HG03066 (cell line): ENCODE measurements around the gene RHEBL1.

Experiments used
- ATAC-seq: cut with Tn5 transposase; IDR thresholded peaks from one replicate; pipeline ENCODE4 v1.9.1; 2021; ENCODE audit warnings: low read depth; ENCODE audit not compliant: unreplicated experiment

RHEBL1 gene

DNA sequence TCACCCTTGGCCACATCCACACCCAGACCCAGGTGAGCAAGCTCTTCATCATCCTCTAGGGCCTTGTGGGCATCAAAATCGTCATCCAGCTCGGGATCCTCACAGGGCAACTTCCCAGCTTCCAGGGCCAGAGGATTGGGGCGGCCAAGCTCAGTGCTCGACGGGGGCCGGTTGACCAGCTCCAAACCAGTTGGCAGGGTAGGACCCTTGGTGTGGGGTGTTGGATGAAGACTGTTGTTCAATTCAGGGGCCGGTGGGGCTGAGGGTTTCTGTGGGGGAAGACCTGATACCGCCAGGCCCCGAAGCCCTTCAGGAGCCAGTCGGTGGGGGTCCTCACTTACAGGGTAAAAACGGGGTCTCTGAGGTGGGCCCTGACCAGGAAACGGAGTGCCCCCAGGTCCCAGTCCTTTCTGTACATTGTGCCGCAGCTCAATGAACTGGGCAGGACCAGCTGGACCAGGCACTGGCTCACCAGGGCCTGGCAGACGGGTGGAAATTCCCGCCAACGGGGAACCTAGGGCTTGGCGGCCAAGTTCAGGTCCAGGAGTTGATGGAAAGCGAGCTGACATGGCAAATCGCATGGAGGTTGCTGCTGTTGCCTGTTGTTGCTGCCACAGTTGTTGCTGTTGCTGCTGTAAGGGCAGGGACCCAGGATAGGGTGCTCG, 31.4 kb downstream of the RHEBL1 start:
- no peak for ATAC-seq

DNA sequence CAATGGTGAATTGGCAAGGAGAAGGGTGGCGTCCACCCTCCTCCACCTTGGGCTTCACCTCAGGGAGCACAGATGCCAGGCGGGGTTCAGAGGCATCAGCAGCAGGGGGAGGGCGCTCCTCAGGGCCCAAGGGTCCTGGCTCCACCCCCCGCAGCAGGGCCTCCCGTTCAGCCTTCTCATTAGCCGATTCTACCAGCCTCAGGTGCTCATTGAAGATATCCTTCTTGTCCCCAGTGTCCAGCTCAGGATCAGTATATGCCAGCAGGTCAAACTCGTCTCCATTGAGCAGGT, 31.9 kb downstream of the RHEBL1 start:
- no peak for ATAC-seq

DNA sequence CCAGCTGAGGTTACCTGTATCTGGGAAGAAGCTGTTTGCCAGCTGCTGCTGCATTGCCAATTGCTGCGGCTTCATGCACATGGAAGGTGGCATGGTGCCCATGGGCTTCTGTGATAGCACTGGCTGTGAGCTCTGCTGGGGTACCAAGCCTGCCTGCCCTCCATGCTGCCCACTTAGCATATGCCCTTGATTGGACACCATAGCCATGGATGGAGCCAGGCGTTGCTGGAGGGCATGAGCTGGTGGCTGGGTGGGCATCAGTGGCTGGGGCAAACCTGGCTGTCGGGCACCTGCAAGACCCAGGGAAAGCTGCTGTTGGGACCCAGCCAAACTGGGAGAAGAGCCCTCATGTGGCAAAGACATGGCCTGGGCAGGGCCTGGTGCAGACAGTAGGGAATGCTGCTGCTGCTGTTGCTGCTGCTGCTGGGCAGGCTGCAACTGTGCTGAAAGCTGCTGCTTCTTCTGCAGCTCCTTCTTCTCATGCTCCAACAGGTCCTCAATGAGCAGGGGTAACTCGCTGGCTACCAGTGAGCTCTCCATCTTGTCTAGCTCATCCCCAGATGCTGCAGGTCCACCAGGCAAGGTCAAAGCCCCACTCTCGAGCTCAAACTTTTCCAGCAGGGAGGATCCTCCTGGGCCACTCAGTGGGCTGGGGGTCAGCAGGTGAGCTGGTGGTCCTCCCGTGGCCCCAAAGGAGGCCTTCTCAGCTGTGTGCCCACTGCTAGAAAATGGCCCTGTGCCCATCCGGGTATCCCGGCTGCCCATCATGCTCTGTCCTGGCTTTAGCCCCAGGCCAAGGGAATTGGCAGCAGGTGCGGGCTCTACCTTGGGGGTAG, 32.5 kb downstream of the RHEBL1 start:
- ATAC-seq = no peak

DNA sequence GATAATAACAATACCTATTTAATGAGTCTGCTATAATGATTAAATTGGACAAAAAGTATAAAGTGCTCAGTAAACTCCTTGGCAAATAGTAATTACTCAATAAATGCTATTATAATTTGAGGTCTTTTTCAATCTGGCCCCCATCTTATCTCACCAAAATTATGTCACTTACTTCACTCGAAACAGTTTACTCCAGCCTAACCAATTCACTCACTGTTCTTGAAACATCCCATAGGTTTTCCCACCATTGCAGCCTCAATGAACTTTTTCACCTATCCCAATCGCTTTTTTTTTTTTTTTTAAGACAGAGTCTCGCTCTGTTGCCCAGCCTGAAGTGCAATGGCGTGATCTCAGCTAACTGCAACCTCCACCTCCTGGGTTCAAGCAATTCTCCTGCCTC, 33.8 kb downstream of the RHEBL1 start:
- no peak for ATAC-seq

DNA sequence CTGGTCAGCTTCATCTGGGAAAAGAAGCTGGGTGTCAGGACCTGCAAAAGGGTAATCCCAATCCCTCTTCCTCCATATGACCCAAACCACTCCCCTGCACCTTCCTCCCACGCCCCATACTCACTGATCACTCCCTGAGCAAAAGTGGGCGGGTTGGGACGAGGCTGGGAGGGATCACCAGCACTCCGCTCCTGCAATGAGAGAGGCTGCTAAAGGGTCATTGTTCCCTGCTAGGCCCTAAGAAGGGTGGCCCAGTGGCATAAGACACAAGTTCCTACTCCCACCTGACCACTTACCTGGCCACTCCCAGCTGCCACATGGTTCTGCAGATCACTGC, 35.5 kb downstream of the RHEBL1 start:
- no peak for ATAC-seq

DNA sequence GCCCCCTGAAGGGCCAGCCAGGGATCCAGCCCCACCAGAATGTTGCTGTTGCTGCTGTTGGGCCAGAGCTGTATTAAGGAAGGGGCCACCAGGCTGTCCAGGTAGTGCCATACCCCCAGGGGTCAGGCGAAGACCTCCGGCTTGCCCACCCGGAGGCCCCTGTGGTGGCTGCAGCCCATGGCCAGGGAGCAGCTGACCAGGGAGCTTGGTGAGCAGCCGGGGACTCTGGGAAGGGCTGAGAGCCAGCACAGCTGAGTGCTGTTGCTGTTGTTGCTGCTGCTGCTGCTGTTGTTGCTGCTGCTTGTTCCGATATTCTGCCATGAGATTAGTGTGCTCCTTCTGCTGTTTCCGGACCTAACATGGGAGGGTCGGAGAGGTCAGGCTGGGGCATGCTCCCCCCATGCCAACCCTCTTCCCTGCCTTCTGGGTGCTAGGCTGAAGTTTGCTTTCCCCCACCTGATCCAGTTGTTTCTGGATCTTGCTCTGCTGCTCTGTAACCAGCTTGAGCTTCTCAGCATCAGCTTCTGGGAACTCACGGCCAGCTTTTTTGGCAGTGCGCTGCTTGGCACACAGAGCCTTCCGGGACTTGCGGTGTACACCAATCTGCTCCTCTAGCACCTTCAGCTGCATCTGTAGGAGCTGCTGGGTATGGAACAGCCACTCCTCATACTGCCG, 36.0 kb downstream of the RHEBL1 start:
- ATAC-seq = no peak

DNA sequence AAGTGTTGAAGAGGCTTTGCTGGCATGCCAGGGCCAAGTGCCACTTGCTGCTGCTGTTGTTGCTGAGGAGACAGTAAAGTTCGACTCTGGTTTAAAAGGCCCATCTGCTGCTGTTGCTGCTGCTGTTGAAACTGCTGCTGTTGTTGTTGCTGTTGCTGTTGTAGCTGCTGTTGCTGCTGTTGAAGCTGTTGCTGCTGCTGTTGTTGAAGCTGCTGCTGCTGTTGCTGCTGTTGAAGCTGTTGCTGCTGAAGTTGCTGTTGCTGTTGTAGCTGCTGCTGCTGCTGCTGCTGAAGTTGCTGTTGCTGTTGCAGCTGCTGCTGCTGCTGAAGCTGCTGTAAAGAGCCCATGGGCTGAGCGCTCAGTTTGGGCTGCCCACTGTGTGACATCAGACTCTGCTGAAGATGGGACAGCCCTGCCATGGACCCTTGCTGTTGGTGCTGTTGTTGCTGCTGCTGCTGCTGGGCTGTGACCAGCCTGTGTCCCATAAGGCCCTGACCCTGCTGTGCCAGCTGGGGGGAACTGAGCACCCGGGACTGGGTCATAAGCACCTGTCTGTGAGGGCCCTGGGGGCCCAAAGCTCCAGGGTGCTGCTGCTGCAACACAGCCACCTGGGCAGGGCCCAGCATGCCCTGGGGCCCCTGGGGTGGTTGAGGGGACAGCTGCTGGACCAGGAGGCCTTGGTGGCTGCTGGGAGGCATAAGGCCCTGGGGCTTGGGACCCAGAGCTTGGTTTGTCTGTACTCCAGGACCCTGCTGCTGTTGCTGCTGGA, 36.9 kb downstream of the RHEBL1 start:
- no peak for ATAC-seq

DNA sequence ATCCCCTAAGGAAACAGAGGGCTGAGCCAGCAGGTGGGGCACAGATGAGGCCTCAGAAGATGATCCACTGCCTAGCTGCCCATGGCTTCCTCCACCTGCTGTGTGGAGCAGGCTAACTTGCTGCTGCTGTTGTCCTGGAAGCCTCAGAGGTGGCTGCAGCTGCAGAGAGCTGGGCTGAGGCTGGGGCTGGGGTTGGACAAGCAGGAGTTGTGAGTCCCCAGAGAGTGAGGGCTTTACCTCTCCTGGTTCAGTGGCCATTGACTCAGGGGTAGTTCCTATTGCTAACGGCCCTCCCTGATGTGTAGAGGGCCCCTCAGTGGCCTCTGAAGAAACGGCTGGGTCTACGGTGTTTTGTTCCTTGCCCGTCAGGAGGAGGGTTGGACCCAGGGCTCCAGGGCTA, 37.5 kb downstream of the RHEBL1 start:
- ATAC-seq = no peak

DNA sequence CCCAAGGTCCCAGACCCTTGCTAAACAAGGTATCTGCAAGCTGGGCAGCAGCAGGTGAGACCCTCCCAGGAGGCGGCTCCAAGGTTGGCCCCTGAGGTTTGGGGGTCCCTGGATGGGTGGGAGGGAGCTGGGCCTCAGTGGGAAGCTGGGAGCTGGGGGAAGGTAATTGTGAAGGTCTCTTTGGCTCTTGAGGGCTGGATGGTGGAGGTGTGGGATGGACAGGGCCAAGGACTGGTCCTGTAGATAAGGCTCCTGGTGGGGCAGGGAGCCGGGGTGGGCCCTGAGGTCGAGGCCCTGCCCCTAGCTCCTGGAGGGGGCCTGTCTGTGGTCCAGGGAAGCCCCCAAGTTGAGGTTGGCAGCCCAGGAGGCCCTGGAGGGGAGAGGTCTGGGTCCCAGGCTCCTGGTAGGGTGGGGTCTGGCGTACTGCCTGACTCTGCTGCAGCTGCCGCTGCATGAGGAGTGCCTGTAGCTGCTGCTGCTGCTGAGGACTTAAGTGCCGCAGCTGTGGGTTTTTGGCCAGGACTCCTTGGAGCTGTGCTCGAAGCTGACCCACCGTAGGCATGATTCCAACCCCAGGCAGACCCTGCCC, 38.1 kb downstream of the RHEBL1 start:
- no peak for ATAC-seq

DNA sequence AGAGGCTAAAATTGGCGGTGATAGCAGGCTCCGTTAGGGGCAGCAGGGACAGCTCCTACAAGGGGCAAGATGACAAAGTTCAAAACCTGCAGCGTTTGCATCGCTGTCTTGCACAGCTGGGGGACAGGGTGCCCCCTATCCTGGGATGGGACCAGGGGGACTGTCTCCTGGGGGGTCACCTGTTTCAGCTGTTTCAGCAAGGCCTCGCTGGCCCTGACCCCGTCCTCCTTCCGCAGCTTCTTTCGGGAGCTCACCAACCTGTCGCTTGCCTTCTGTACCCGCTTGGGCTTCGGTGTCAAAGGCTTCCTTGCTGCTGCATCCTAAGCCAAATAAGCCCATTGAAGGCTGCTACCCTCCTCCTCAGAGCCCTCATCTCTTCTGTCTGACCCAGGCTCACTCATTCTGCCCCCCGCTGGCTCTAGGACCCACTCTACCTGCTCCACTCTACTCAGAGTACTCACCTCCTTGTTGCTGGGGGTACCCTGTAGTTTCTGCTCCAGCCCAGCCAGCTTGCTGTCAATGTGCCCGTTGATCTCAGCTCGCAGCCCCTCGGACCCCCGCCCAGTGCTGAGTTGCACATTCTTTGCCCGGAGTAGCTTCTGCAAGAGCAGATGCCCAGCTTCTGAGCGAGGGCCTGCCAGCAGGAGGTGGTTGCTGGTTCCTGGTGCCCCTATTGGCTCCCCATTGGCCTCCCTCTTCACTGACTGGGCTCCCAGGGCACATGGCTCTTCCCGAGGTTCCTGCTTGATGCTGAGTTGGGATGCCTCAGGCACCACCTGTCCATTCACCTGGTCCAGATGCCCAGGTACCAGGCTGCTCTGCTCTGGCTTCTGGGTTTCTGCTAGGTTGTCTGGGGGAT, 38.8 kb downstream of the RHEBL1 start:
- no peak for ATAC-seq

DNA sequence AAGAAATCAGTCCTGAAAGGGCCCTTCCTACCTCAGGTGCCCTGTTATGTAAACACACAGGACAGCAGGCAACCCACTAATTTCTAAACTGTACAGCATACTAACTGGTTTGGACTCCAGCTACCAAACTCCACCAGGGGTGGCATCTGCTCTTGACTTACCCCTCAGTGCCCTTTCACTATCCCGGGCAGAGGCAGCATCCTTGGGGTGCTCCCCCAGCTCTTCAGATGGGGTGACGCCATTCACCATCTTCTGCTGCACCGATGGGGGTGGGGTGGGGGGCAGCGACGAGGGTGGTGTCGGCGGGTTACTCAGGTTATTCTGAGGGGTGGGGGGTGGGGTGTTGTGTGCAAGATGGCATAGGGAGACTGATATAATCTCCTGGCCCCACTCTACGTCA, 39.7 kb downstream of the RHEBL1 start:
- no peak for ATAC-seq

DNA sequence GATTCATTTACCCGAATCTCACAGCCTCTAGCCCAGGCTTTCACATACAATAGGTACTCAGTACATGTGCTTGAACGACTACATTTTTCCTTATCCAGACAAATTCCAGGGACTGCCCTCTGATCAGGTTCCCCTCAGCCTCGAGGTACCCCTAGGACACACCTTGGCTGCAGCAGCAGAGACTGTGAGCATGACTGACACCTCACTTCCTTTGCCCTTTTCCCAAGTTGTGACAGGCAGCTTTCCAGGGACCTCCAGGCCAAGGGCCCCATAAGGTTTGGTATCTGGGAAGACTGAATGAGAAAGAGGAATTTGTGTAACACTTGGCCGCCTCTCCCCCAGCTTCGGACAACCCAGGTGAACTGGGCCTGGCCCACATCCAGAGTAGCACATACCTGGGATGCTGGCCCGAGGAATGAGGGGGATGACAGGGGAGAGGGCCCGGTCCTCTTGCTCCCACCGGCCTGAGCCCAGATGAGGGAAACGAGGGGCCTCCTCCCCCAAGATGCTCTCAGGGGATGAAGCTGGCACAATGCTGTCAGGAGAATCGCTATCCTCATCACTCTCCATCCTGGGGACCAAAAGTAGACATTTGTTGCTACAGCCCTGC, 41.0 kb downstream of the RHEBL1 start:
- no peak for ATAC-seq

DNA sequence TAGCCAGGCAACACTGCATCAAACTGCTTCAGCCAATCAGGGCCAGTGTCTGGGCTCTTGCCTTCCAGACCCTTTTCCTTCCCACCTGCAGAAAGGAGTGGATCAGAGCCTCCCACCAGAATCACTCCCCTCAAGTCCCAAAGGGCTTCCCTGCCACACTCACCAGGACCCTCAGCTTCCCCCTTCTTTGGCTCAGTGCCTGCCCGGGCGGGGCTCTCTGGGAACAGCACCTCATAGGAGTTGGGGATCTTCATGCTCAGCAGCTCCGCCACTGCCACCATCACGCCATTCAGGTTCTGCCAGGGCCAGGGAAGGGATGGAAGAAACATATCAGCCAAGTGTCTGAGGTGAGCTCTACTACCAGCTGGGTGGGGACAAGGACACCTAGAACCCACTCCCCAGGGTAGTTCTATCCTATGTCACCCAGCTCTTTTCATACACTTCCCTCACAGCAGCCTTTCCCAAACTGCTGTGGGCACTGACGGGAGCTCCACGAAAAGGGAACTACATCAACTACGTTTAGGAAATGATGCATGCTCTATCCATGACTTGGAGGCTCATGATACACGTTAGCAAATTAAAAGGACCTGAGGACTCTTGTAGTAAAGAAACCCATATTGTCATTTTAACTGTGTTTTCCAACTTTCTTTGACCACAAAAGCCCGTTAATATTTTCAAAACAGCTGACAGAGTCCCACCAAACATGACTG, 41.8 kb downstream of the RHEBL1 start:
- ATAC-seq = no peak

DNA sequence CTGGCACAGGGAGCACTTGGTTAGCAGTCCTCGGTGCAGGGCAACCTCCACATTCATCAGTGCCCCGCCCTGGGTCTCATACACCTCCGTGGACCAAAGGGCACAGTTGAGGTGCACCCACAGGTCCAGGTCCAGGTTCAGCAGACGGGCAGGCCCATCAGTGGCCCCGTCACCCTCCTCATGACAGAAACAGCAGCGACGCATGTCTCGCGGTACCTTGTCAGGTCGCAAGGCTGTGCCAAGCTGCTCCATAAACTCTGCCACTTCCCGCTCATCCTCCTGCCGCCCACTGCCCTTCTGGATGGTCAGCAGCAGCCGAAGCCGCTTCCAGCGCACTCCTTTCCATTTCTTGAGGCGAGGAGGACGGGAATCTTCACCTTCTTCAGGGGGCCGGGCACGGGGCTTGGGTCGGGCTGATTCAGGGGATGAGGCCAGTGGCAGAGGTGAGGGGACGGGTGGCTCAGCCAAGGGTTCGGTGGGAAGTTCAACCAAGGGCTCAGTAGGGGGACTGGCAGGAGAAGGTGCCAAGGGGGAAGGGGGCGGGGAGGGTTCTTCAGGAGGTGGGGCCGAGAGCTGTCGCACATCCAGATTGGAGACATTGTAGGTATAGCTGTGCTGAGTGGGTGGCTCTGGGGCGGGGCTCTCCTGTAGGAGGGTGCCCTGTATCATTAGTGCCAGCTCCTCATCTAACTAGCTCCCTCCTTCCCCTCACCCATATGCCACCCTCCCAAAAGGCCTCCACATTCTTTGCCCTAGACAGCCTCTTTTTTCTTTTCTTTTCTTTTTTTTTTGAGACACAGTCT, 42.9 kb downstream of the RHEBL1 start:
- ATAC-seq = no peak

DNA sequence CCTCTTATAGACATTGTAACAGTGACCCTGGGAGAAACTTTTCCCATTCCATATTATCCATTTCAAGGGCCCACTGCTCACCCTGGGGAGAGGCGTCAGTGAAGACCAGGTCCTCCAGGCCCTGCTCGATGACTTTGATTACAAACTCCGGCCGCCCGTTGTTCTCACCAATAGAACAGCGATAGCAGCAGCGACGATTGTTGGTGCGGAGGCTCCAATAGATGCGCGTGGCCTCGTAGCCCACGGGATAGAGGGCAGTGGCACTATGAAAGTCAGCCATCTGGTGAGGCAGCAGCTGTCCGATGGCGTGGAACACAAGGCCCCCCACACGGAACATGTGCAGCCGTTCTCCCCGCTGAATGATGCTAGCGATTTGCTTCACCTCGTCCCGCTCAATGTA, 43.7 kb downstream of the RHEBL1 start:
- ATAC-seq = no peak

DNA sequence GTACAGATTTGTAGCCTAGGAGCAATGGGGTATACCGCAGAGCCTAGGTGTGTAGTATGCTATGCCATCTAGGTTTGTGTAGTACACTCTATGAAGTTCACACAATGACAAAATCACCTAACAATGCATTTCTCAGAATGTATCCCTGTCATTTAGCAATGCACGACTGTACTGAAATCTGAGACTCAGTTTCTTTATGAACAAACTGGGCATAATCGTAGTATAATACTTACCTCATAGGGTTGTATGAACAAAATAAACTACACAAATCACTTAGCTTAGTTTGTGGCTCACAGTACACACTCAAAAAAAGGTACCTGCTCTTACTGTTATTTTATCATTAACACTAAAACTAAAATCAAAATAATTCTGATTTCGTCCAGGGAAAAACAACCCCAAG, 44.3 kb downstream of the RHEBL1 start:
- ATAC-seq = no peak

DNA sequence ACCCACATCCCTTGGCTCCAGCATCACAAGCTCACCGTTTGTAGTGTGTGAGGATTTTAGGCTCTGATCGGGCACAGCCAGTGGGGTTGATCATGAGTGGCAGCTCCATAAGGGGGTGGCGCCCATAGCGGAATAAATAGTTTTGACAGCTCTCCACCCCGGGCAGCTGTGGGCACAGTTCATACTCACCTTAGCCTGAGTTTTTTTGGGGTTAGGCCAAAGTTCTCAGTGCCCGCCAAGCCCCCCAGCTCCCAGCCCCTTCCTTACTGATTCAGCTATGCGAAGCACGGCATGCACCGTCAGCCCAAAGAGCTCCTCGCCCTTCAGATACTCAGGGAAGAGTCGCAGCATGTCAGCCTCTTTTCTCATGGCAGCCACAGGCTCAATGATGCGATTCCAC, 45.2 kb downstream of the RHEBL1 start:
- ATAC-seq = no peak

DNA sequence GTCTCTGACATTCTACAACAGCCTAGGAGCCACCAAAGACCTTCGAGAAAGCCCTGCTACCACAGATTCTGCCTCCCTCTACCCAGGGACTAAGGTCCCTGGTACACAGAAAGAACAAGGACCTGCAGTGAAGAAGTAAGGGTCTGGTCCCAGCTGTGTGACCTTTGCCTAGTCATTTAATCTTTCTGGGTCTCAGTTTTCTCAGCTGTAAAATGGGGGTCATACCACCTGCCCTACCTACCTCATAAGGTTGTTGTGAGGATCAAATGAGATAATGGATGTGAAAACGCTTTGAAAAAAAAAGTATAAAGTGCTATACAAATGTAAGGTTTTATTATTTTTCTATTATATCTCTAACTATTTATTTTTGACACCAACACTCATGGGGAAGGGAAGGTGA, 46.0 kb downstream of the RHEBL1 start:
- ATAC-seq = no peak
